ENCODE results near the gene SBF2. TPM values are rescaled to one million over a fixed set of nuclear protein-coding genes. Genes with fewer than 3 reads are reported as not detected.
A peak's percentile ranks its signal among the peaks of the same experiment; 100 is the strongest.

The SBF2 gene
- total and polyA plus RNA-seq, 9 of the 15 experiments (the other 6 are each of a cell fraction or from before 2014, with no cell fraction given): 0.80 to 9.5 (median 5.0) TPM

GRCh38 chr11:10307400-10308200 is 13.6 kb upstream of the SBF2 start (continued):
- TF ChIP-seq, protein P1, sequence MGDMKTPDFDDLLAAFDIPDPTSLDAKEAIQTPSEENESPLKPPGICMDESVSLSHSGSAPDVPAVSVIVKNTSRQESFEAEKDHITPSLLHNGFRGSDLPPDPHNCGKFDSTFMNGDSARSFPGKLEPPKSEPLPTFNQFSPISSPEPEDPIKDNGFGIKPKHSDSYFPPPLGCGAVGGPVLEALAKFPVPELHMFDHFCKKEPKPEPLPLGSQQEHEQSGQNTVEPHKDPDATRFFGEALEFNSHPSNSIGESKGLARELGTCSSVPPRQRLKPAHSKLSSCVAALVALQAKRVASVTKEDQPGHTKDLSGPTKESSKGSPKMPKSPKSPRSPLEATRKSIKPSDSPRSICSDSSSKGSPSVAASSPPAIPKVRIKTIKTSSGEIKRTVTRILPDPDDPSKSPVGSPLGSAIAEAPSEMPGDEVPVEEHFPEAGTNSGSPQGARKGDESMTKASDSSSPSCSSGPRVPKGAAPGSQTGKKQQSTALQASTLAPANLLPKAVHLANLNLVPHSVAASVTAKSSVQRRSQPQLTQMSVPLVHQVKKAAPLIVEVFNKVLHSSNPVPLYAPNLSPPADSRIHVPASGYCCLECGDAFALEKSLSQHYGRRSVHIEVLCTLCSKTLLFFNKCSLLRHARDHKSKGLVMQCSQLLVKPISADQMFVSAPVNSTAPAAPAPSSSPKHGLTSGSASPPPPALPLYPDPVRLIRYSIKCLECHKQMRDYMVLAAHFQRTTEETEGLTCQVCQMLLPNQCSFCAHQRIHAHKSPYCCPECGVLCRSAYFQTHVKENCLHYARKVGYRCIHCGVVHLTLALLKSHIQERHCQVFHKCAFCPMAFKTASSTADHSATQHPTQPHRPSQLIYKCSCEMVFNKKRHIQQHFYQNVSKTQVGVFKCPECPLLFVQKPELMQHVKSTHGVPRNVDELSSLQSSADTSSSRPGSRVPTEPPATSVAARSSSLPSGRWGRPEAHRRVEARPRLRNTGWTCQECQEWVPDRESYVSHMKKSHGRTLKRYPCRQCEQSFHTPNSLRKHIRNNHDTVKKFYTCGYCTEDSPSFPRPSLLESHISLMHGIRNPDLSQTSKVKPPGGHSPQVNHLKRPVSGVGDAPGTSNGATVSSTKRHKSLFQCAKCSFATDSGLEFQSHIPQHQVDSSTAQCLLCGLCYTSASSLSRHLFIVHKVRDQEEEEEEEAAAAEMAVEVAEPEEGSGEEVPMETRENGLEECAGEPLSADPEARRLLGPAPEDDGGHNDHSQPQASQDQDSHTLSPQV (IDR thresholded peaks at IDR 0.05): no peak
- TF ChIP-seq MBD2 (IDR thresholded peaks at IDR 0.05; ENCODE audit: borderline replicate concordance, low read depth) (no peak), POLR2AphosphoS2 (IDR thresholded peaks at IDR 0.05; ENCODE audit: low read length) (no peak), FOXK2 (conservative IDR thresholded peaks at IDR 0.05 in 1 of 2, IDR thresholded peaks at IDR 0.05 in 1 of 2; ENCODE audit: low read depth in 2 of 2) (0 out of 4 replicates have a peak, but pooled peaks of 1 of the 2 experiments have one; percentile 27), STAG1 (CRISPR knock-in tag; IDR thresholded peaks at IDR 0.05; ENCODE audit: borderline replicate concordance) (peak; percentile 43; the same call in 1 of the 2 replicates), SREBF2 (CRISPR knock-in tag; IDR thresholded peaks at IDR 0.05) (no peak), MECOM (CRISPR knock-in tag; IDR thresholded peaks at IDR 0.05) (no peak), MYC (IDR thresholded peaks at IDR 0.05; ENCODE audit: low read depth, low read length) (no peak; the same call in 1 of the 2 replicates), MYC (CRISPR knock-in tag; IDR thresholded peaks at IDR 0.05; ENCODE audit: borderline replicate concordance, low read depth) (no peak), ZFP91 (CRISPR knock-in tag; IDR thresholded peaks at IDR 0.05) (no peak), RFX1 (IDR thresholded peaks at IDR 0.05) (peak; percentile 63), PTTG1 (tag; IDR thresholded peaks at IDR 0.05; ENCODE audit: low read depth) (no peak), OTX1 (CRISPR knock-in tag; IDR thresholded peaks at IDR 0.05) (no peak), NONO (IDR thresholded peaks at IDR 0.05; ENCODE audit: low read depth in 2 of 2, low read length in 1 of 2) (no peak), BDP1 (IDR thresholded peaks at IDR 0.05; ENCODE audit: insufficient read depth, insufficient read length) (no peak), MAFK (IDR thresholded peaks at IDR 0.05; ENCODE audit: low read length) (peak; percentile 61; the same call in 1 of the 2 replicates), CBX3 (IDR thresholded peaks at IDR 0.05; ENCODE audit: borderline replicate concordance in 1 of 2, low read length in 2 of 2) (0 out of 3 replicates have a peak, but pooled peaks of 1 of the 2 experiments have one; percentile 42), HDAC6 (IDR thresholded peaks at IDR 0.05; ENCODE audit: low read depth, low read length) (no peak)
- TF ChIP-seq, protein P2, sequence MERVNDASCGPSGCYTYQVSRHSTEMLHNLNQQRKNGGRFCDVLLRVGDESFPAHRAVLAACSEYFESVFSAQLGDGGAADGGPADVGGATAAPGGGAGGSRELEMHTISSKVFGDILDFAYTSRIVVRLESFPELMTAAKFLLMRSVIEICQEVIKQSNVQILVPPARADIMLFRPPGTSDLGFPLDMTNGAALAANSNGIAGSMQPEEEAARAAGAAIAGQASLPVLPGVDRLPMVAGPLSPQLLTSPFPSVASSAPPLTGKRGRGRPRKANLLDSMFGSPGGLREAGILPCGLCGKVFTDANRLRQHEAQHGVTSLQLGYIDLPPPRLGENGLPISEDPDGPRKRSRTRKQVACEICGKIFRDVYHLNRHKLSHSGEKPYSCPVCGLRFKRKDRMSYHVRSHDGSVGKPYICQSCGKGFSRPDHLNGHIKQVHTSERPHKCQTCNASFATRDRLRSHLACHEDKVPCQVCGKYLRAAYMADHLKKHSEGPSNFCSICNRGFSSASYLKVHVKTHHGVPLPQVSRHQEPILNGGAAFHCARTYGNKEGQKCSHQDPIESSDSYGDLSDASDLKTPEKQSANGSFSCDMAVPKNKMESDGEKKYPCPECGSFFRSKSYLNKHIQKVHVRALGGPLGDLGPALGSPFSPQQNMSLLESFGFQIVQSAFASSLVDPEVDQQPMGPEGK (CRISPR knock-in tag; IDR thresholded peaks at IDR 0.05; ENCODE audit: borderline replicate concordance): no peak
